Measurements from ENCODE around the gene NIPA2. TPM values are rescaled to one million over a fixed set of nuclear protein-coding genes. Genes with fewer than 3 reads are reported as not detected.

The NIPA2 gene
- polyA plus RNA-seq, 1 experiment: 64.6 TPM

DNA sequence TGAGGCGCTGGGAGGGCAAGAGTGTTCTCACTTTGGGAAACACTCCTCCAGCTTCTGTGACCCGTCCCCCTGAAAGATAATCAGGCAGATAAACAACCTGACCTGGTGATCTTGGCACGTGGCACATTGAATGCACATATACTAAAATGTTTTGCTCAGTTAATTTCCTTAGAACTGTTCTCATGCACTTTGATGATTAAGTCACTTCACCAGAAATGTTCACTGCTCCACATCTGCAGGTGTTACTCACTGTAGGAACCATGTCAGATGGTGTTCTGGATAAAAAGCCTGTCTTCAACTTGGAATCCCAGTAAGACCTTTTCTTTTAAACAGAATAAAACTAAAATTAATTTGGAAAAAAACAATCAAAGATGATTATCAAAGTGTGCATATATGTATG is 24.6 kb upstream of the NIPA2 start:
- ChIA-PET POLR2A (no interaction called here), CTCF (no interaction called here)
- H3K4me3 ChIP-seq (ENCODE audit: low read depth, low read length): no peak overlapping the region
- no peak overlapping the region for H3K27ac ChIP-seq (ENCODE audit: low read depth, low read length)
- no peaks in the 10 kb centered on the region for H3K27me3 ChIP-seq (ENCODE audit: control insufficient read depth, insufficient read depth, low read length)
- H3K9me3 ChIP-seq (ENCODE audit: control insufficient read depth, insufficient read depth, low read length): no peaks in the 10 kb centered on the region
- TF ChIP-seq, protein P1, sequence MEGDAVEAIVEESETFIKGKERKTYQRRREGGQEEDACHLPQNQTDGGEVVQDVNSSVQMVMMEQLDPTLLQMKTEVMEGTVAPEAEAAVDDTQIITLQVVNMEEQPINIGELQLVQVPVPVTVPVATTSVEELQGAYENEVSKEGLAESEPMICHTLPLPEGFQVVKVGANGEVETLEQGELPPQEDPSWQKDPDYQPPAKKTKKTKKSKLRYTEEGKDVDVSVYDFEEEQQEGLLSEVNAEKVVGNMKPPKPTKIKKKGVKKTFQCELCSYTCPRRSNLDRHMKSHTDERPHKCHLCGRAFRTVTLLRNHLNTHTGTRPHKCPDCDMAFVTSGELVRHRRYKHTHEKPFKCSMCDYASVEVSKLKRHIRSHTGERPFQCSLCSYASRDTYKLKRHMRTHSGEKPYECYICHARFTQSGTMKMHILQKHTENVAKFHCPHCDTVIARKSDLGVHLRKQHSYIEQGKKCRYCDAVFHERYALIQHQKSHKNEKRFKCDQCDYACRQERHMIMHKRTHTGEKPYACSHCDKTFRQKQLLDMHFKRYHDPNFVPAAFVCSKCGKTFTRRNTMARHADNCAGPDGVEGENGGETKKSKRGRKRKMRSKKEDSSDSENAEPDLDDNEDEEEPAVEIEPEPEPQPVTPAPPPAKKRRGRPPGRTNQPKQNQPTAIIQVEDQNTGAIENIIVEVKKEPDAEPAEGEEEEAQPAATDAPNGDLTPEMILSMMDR (IDR thresholded peaks at IDR 0.05; ENCODE audit: low read depth, low read length): no peak
- no peak for DNase-seq (ENCODE audit: low read depth, low spot score)

DNA sequence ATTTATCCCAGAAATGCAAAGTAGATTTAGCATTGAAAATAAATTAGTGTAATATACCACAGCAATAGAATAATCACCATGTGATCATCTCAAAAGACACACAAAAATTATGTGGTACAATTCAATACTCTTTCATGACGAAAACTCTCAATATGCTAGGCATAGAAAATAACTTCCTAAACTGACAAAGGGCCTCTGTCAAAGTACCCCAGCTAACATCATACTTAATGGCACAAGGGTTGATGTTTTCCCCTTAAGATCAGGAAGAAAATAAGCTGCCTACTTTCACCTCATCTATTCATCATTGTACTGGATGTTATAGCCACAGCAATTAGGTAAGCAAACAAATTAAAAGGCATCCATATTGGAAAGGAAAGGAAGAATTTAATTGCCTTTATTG is 22.7 kb upstream of the NIPA2 start:
- TF ChIP-seq, protein P1 (IDR thresholded peaks at IDR 0.05; ENCODE audit: low read depth, low read length): no peak
- CTCF ChIA-PET: no interaction called here
- Histone ChIP-seq H3K27ac (ENCODE audit: low read depth, low read length) (no peak overlapping the region), H3K9me3 (ENCODE audit: control insufficient read depth, insufficient read depth, low read length) (no peaks in the 10 kb centered on the region), H3K4me3 (ENCODE audit: low read depth, low read length) (no peak overlapping the region), H3K27me3 (ENCODE audit: control insufficient read depth, insufficient read depth, low read length) (no peaks in the 10 kb centered on the region)
- POLR2A ChIA-PET: interaction anchor here (0.7 kb wide), 1 partner anchor 33 kb away, joined by 9 read pairs; no protein-coding TSS in a partner anchor
- no peak for DNase-seq (ENCODE audit: low read depth, low spot score)

DNA sequence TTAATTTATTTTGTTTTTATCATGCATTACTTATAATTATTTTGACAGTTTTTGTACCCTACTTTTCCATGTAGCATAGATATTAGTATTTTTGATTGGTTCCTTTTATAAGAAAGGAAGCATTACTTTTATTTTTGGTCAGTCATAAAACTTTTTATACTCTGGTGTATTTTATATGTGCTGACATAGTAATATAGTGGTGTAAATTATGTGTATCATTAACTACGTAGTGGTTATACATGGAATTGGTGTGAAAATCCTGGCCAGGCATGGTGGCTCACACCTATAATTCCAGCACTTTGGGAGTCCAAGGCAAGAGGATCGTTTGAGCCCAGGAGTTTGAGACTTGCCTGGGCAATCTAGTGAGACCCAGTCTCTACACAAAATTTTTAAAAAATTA is 18.8 kb upstream of the NIPA2 start:
- Histone ChIP-seq H3K4me3 (ENCODE audit: low read depth, low read length) (no peak overlapping the region), H3K27ac (ENCODE audit: low read depth, low read length) (no peak overlapping the region), H3K27me3 (ENCODE audit: control insufficient read depth, insufficient read depth, low read length) (no peaks in the 10 kb centered on the region), H3K9me3 (ENCODE audit: control insufficient read depth, insufficient read depth, low read length) (no peaks in the 10 kb centered on the region)
- POLR2A ChIA-PET: no interaction called here
- TF ChIP-seq, protein P1 (IDR thresholded peaks at IDR 0.05; ENCODE audit: low read depth, low read length): no peak
- CTCF ChIA-PET: no interaction called here
- DNase-seq (ENCODE audit: low read depth, low spot score): no peak

DNA sequence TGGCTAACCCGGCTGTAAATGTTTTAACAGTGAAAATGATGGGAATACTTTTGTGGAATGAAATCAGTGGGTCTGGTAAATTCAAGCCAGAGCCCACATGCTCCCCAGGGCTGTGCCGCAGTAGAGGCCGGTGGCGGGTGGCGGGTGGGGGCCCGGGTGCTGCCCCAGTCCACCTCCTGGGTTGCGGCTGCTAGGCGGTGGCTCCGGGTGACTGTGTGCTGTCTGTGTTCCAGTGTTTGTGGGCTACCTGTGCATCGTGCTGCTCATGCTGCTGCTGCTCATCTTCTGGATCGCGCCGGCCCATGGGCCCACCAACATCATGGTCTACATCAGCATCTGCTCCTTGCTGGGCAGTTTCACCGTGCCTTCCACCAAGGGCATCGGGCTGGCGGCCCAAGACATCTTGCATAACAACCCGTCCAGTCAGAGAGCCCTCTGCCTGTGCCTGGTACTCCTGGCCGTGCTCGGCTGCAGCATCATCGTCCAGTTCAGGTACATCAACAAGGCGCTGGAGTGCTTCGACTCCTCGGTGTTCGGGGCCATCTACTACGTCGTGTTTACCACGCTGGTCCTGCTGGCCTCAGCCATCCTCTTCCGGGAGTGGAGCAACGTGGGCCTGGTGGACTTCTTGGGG is 14.9 kb upstream of the NIPA2 start:
- POLR2A ChIA-PET: no interaction called here
- CTCF ChIA-PET: no interaction called here
- no peak overlapping the region for H3K4me3 ChIP-seq (ENCODE audit: low read depth, low read length)

DNA sequence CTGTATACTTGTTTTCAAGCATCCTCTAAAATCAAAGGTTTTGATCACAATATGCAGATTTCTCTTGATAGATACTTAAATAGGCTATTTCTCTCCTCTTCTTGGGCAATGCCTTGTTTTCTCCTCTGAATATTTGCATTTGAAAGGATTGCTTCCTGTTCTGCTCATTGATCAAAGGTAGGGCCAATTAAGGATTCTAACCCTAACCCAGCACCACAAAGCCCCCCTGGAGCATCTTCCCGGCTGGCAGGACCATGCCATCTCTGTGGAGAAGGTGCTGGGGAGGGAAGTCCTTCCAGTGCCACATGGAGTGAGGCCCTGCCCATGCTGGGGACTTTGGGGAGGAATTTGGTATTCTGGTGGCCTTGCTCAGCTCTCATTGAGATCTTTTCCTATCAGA is 11.3 kb upstream of the NIPA2 start:
- CTCF ChIA-PET: interaction anchor here (1.6 kb wide), 1 partner anchor 15 kb away, joined by 4 read pairs; no protein-coding TSS in a partner anchor
- no peak overlapping the region for H3K4me3 ChIP-seq (ENCODE audit: low read depth, low read length)
- H3K9me3 ChIP-seq (ENCODE audit: control insufficient read depth, insufficient read depth, low read length): no peaks in the 10 kb centered on the region
- no peaks in the 10 kb centered on the region for H3K27me3 ChIP-seq (ENCODE audit: control insufficient read depth, insufficient read depth, low read length)
- DNase-seq (ENCODE audit: low read depth, low spot score): no peak
- TF ChIP-seq, protein P1 (IDR thresholded peaks at IDR 0.05; ENCODE audit: low read depth, low read length): no peak
- no peak overlapping the region for H3K27ac ChIP-seq (ENCODE audit: low read depth, low read length)
- POLR2A ChIA-PET: no interaction called here

More for the DNA sequence above, 14.9 kb upstream of the NIPA2 start:
- H3K27ac ChIP-seq (ENCODE audit: low read depth, low read length): no peak overlapping the region
- TF ChIP-seq, protein P1 (IDR thresholded peaks at IDR 0.05; ENCODE audit: low read depth, low read length): no peak
- no peak for DNase-seq (ENCODE audit: low read depth, low spot score)
- H3K27me3 ChIP-seq (ENCODE audit: control insufficient read depth, insufficient read depth, low read length): no peaks in the 10 kb centered on the region
- no peaks in the 10 kb centered on the region for H3K9me3 ChIP-seq (ENCODE audit: control insufficient read depth, insufficient read depth, low read length)

All from AG04450 (cell line).